Suprapubic skin (tissue), 4 donors: ENCODE results near the gene VAMP4. TPM values are rescaled to one million over a fixed set of nuclear protein-coding genes. Genes with fewer than 3 reads are reported as not detected.
"Not testable (repeated sequence)": the region's sequence is repeated elsewhere in the genome, so short reads cannot be mapped to it uniquely, and the experiment has no call there.

Source experiments
- DNase-seq, 2 donors: peaks; one replicate each; pipeline ENCODE4 v3.0.0-alpha.2; 2019; ENCODE audit warnings: low spot score in 2 of 2
- H3K27ac ChIP-seq: fragments of 200-600 bp; sonication (generic); one replicate; pipeline ENCODE4 v1.5.1; 2019
- H3K27me3 ChIP-seq: fragments of 200-600 bp; sonication (generic); one replicate; pipeline ENCODE4 v1.5.1; 2019
- H3K36me3 ChIP-seq: fragments of 200-600 bp; sonication (generic); one replicate; pipeline ENCODE4 v1.5.1; 2019
- H3K4me1 ChIP-seq: fragments of 200-600 bp; sonication (generic); one replicate; pipeline ENCODE4 v1.5.1; 2019
- H3K4me3 ChIP-seq: fragments of 200-600 bp; sonication (generic); one replicate; pipeline ENCODE4 v1.5.1; 2019; ENCODE audit warnings: mild to moderate bottlenecking
- H3K9me3 ChIP-seq: fragments of 200-600 bp; sonication (generic); one replicate; pipeline ENCODE4 v1.5.1; 2019
- EP300 ChIP-seq: sonication (generic); formaldehyde crosslinking; IDR thresholded peaks from one replicate; pipeline ENCODE4 v1.6.1; 2017; ENCODE audit warnings: antibody characterized with exemption
- POLR2A ChIP-seq, 2 donors: fragments of 450-650 bp; IDR thresholded peaks; one replicate each; pipeline ENCODE4 v1.6.1; 2017; ENCODE audit warnings: antibody characterized with exemption in 2 of 2, mild to moderate bottlenecking in 2 of 2, moderate library complexity in 2 of 2
- POLR2AphosphoS5 ChIP-seq, 3 donors: sonication (generic); formaldehyde crosslinking; IDR thresholded peaks; one replicate each; pipeline ENCODE4 v1.6.1; 2017; ENCODE audit warnings: antibody characterized with exemption in 3 of 3
- WGBS: methylation state at CpG from one replicate; pipeline ENCODE4 v1.1.5; 2018; 5-methylcytosine and 5-hydroxymethylcytosine counted together
- total RNA-seq, 4 donors: library from RNA; depleted of rRNA; stranded (reverse); fragments of >200 nt; gene quantifications; one replicate each; pipeline ENCODE4 v1.1.0, GENCODE V29; 2016
- TF ChIP-seq, protein P1 (sequence below), 2 donors: fragments of 200-600 bp in 1 of 2; fragments of 450-650 bp in 1 of 2; sonication (generic) in 1 of 2; IDR thresholded peaks; one replicate each; pipeline ENCODE4 v1.5.1; 2016 to 2019; ENCODE audit warnings: antibody characterized with exemption in 2 of 2, mild to moderate bottlenecking in 1 of 2, moderate library complexity in 1 of 2

VAMP4 gene
- total RNA-seq, 4 donors from 2014 or later = 9.3 to 23.3 (median 10.7) TPM

DNA sequence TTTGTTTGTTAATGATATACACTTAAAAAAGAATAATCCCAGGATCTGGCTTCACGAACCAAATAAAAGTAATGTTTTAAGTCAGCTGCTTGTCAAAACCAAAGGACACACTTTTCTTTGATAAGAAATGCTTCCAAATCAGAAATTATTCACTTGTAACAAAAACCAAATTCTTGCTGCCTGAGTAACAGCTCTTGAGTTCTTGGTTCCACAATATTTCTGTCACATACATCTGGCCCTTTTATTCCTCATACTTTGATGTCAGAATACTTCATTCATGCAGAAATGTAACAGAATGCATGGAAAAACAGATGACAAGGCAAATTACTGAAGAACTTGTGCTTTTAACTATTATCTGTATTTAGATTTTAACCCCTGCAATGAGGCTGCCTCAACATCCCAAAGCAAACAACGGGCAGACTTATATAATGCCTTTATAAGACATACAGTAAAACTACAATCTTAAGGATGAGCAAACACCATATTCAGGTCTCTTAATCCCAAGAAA lies 1.5 kb downstream of the VAMP4 start:
- TF ChIP-seq, protein P1, sequence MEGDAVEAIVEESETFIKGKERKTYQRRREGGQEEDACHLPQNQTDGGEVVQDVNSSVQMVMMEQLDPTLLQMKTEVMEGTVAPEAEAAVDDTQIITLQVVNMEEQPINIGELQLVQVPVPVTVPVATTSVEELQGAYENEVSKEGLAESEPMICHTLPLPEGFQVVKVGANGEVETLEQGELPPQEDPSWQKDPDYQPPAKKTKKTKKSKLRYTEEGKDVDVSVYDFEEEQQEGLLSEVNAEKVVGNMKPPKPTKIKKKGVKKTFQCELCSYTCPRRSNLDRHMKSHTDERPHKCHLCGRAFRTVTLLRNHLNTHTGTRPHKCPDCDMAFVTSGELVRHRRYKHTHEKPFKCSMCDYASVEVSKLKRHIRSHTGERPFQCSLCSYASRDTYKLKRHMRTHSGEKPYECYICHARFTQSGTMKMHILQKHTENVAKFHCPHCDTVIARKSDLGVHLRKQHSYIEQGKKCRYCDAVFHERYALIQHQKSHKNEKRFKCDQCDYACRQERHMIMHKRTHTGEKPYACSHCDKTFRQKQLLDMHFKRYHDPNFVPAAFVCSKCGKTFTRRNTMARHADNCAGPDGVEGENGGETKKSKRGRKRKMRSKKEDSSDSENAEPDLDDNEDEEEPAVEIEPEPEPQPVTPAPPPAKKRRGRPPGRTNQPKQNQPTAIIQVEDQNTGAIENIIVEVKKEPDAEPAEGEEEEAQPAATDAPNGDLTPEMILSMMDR (IDR thresholded peaks at IDR 0.05) = no peak
- TF ChIP-seq EP300 (no peak), POLR2A (IDR thresholded peaks at IDR 0.05) (no peak), POLR2AphosphoS5 (IDR thresholded peaks at IDR 0.05) (no peak)
- 78% methylated on average over 2 of the region's 2 CpGs for WGBS
- peaks cover 35% of the 10 kb centered on the region for H3K4me1 ChIP-seq
- no peaks in the 10 kb centered on the region for H3K9me3 ChIP-seq
- no peak for DNase-seq
- no peaks in the 10 kb centered on the region for H3K27me3 ChIP-seq
- H3K27ac ChIP-seq = no peak overlapping the region
- H3K4me3 ChIP-seq = no peak overlapping the region
- peaks cover 16% of the 10 kb centered on the region for H3K36me3 ChIP-seq

DNA sequence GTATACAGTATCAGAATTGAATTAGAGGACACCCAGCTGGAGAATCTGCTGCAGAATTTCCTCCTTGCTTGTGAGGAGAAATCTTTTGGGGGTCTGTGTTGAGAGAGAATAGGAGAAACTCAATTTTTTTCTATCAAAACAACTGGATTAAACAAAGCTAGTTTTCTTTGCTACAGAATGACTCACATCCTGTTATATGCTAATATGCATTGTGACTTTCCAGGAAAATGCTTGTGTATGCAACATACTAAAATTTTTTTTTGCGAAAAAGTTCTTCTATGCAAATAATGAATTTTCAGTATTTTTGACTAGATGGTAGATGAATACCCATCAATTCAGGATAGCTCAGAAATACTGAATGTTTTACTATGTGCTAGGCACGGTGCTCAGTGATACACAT lies 2.2 kb downstream of the VAMP4 start:
- Histone ChIP-seq H3K9me3 (no peaks in the 10 kb centered on the region), H3K27ac (no peak overlapping the region), H3K4me1 (peaks cover 35% of the 10 kb centered on the region), H3K36me3 (peaks cover 16% of the 10 kb centered on the region), H3K27me3 (no peaks in the 10 kb centered on the region), H3K4me3 (no peak overlapping the region)
- DNase-seq = no peak
- no peak for TF ChIP-seq POLR2A (IDR thresholded peaks at IDR 0.05)
- no peak for TF ChIP-seq EP300
- TF ChIP-seq, protein P1 (IDR thresholded peaks at IDR 0.05) = no peak
- no peak for TF ChIP-seq POLR2AphosphoS5 (IDR thresholded peaks at IDR 0.05)
- WGBS = 65% methylated on average over 2 of the region's 2 CpGs

DNA sequence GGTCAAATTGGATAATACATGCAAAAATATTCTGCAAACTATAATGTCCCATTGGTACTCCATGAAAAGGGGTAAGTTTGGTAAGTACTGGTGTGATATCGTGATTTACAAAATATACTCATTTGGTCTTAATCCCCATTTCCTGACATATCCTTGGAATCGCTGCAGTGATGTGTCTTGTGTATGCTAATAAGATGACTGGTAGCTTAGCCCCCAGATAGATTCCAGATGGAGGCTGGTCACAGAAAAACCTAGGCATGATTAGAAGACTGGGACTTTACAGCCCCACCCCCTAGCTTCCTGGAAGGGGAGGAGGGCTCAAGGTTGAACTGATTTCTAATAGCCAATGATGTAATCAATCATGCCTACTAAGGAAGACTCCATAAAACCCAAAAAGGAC lies 3.0 kb downstream of the VAMP4 start:
- 75% methylated on average over 2 of the region's 2 CpGs for WGBS
- TF ChIP-seq POLR2A (IDR thresholded peaks at IDR 0.05) (no peak), POLR2AphosphoS5 (IDR thresholded peaks at IDR 0.05) (no peak)
- Histone ChIP-seq H3K36me3 (peaks cover 16% of the 10 kb centered on the region), H3K4me1 (peaks cover 32% of the 10 kb centered on the region), H3K4me3 (no peak overlapping the region), H3K27me3 (no peaks in the 10 kb centered on the region), H3K9me3 (no peaks in the 10 kb centered on the region), H3K27ac (no peak overlapping the region)
- no peak for DNase-seq

DNA sequence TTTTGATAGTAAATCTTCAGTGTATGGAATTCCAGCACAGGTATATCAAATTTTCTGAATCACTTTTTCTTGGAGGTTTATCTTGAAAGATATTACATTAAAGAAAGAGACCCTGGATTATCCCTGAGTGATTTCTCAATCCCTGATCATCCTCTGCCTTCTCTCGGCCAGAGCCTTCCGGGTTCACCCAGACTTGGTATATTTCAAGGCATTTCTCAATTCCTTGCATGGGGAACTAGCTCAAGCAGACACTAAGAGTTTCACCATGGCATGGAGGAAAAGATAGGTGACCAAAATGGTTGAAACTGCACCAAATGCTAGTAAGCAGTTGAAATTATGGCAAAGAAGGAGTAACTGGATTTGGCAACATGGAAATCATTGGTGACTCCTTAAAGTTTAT lies 5.7 kb downstream of the VAMP4 start:
- WGBS = 97% methylated on average over 2 of the region's 2 CpGs
- Histone ChIP-seq H3K4me1 (peaks cover 19% of the 10 kb centered on the region), H3K9me3 (no peaks in the 10 kb centered on the region), H3K27ac (no peak overlapping the region), H3K27me3 (no peaks in the 10 kb centered on the region), H3K4me3 (no peak overlapping the region), H3K36me3 (peaks cover 16% of the 10 kb centered on the region)
- no peak for DNase-seq
- TF ChIP-seq POLR2A (IDR thresholded peaks at IDR 0.05) = no peak
- no peak for TF ChIP-seq POLR2AphosphoS5 (IDR thresholded peaks at IDR 0.05)
- TF ChIP-seq, protein P1 (IDR thresholded peaks at IDR 0.05) = no peak
- TF ChIP-seq EP300 = no peak

DNA sequence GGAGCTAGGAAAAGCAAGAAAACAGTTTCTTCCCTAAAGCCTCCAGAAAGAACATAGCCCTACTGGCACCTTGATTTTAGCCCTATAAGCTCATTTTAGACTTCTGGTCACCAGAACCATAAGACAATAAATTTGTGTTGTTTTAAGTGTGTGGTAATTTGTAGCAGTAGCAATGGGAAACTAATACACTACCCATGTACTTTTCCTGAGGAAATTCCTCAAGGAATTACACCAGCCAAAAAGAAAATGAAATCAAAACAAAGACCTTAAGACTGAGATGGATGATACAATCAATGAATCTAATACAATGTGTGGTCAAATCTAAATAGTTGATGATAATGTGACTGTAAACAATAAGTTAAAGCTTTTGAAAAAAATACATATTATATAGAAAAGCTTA lies 11.8 kb downstream of the VAMP4 start:
- H3K27ac ChIP-seq = no peak overlapping the region
- no peaks in the 10 kb centered on the region for H3K27me3 ChIP-seq
- H3K9me3 ChIP-seq = no peaks in the 10 kb centered on the region
- H3K36me3 ChIP-seq = peaks cover 18% of the 10 kb centered on the region
- no peak overlapping the region for H3K4me3 ChIP-seq
- TF ChIP-seq, protein P1 (IDR thresholded peaks at IDR 0.05) = no peak
- no peak for TF ChIP-seq EP300
- no peaks in the 10 kb centered on the region for H3K4me1 ChIP-seq
- DNase-seq = no peak

DNA sequence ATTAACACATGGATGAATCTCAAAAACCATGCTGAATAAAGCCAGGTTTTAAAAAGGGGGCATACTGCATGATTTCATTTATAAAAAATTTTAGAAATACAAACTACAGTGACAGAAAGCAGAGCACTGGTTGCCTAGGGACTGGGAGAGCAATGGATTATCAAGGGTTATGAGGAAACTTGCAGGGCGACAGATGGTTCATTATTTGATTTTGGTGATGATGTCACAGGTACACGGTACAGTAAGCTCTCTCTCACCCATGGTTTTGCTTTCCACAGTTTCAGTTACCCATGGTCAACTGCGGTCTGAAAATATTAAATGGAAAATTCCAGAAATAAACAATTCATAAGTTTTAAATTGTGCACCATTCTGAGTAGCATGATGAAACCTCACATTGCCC lies 14.1 kb downstream of the VAMP4 start:
- 90% methylated on average over 3 of the region's 3 CpGs for WGBS
- DNase-seq = no peak
- H3K4me1 ChIP-seq = no peaks in the 10 kb centered on the region
- no peak overlapping the region for H3K4me3 ChIP-seq
- no peaks in the 10 kb centered on the region for H3K27me3 ChIP-seq
- peaks cover 6% of the 10 kb centered on the region for H3K9me3 ChIP-seq
- peaks cover 21% of the 10 kb centered on the region for H3K36me3 ChIP-seq
- H3K27ac ChIP-seq = no peak overlapping the region
- TF ChIP-seq POLR2AphosphoS5 (IDR thresholded peaks at IDR 0.05) = no peak
- TF ChIP-seq EP300 = no peak
- TF ChIP-seq POLR2A (IDR thresholded peaks at IDR 0.05) = no peak
- TF ChIP-seq, protein P1 (IDR thresholded peaks at IDR 0.05) = no peak

DNA sequence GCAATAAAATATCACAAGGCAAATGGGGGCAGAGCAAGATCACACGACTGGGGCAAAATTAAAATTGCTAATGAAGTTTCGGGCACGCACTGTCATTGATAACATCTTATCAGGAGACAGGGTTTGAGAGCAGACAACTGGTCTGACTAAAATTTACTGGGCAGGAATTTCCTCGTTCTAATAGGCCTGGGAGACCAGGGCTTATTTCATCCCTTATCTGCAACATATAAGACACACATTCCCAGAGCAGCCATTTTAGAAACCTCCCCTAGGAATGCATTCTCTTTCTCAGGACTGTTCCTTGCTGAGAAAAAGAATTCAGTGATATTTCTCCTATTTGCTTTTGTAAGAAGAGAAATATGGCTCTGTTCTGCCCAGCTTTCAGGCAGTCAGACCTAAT lies 18.7 kb downstream of the VAMP4 start:
- DNase-seq, H3K9me3 ChIP-seq, H3K4me1 ChIP-seq, H3K27ac ChIP-seq, H3K4me3 ChIP-seq, H3K27me3 ChIP-seq: not testable (repeated sequence)
- WGBS = 95% methylated on average over 4 of the region's 4 CpGs
- peaks cover 21% of the 10 kb centered on the region for H3K36me3 ChIP-seq
